ENCODE data around the gene EPB41L4B.
"Not testable (repeated sequence)": the region's sequence is repeated elsewhere in the genome, so short reads cannot be mapped to it uniquely, and the experiment has no call there.

EPB41L4B gene

GRCh38 chr9:109320742-109321448 lies at the start of gene EPB41L4B:
TSS of gene EPB41L4B (minus strand) at chr9:109321059. CDS start at chr9:109320446, 613 bp downstream.
- H3K4me3 ChIP-seq (ENCODE audit: low read length): peak within 1 kb of the TSS; percentile 55
- TF ChIP-seq, protein P1, sequence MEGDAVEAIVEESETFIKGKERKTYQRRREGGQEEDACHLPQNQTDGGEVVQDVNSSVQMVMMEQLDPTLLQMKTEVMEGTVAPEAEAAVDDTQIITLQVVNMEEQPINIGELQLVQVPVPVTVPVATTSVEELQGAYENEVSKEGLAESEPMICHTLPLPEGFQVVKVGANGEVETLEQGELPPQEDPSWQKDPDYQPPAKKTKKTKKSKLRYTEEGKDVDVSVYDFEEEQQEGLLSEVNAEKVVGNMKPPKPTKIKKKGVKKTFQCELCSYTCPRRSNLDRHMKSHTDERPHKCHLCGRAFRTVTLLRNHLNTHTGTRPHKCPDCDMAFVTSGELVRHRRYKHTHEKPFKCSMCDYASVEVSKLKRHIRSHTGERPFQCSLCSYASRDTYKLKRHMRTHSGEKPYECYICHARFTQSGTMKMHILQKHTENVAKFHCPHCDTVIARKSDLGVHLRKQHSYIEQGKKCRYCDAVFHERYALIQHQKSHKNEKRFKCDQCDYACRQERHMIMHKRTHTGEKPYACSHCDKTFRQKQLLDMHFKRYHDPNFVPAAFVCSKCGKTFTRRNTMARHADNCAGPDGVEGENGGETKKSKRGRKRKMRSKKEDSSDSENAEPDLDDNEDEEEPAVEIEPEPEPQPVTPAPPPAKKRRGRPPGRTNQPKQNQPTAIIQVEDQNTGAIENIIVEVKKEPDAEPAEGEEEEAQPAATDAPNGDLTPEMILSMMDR (conservative IDR thresholded peaks at IDR 0.05; ENCODE audit: low read depth, low read length): peak; percentile 80
- DNase-seq (ENCODE audit: low read depth): peak; percentile 52

- no peak for DNase-seq (ENCODE audit: low read depth)
- TF ChIP-seq, protein P1 (conservative IDR thresholded peaks at IDR 0.05; ENCODE audit: low read depth, low read length): no peak
- no peak overlapping the region for H3K4me3 ChIP-seq (ENCODE audit: low read length)
Measured at GRCh38 chr9:109369285-109369684, 48.4 kb upstream of the EPB41L4B start.

DNA sequence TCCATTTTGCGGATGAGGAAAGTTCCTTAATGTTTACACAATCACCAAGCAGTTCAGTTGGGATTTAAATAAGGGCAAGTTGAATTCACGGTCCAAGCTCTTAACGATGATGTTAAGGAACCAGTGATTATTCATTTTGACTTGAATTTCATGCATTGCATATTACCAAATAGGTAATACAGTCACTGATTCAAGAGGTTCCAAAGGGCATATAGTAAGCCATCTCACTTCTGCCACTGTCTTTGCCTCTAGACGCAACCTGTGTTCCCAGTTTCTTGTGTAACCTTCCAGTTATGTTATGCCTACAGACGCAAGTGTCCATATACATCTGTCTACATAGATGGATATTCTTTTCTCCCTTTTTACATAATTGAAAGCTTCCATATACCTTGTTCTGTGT lies 39.9 kb upstream of the EPB41L4B start:
- no peak overlapping the region for H3K4me3 ChIP-seq (ENCODE audit: low read length)
- DNase-seq (ENCODE audit: low read depth): no peak
- TF ChIP-seq, protein P1 (conservative IDR thresholded peaks at IDR 0.05; ENCODE audit: low read depth, low read length): no peak

DNA sequence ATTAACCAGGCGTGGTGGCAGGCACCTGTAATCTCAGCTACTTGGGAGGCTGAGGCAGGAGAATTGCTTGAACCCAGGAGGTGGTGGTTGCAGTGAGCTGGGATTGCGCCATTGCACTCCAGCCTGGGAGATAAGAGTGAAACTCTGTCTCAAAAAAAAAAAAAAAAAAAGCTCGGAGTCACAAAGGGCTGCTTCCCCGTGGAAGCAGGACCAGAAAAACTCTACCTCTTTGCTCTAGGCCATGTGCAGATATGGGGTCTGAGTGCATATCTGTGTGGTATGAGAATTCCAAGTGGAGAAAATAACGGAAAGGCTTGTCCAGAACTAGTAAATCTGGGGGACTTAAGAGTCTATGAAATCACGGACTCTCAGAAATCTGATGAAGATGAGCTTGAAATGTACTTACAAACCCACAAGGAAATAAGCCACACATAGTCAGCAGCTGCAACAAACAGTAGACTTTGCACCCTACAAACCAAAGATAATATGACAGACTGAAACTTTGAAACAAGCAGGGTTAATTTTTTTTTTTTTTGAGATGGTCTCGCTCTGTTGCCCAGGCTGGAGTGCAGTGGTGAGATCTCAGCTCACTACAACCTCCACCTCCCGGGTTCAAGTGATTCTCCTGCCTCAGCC lies 38.2 kb upstream of the EPB41L4B start:
- H3K4me3 ChIP-seq (ENCODE audit: low read length); DNase-seq (ENCODE audit: low read depth): not testable (repeated sequence)

- TF ChIP-seq, protein P1 (conservative IDR thresholded peaks at IDR 0.05; ENCODE audit: low read depth, low read length): no peak
- no peak for DNase-seq (ENCODE audit: low read depth)
Measured at GRCh38 chr9:109355564-109356297, 34.9 kb upstream of the EPB41L4B start.

DNA sequence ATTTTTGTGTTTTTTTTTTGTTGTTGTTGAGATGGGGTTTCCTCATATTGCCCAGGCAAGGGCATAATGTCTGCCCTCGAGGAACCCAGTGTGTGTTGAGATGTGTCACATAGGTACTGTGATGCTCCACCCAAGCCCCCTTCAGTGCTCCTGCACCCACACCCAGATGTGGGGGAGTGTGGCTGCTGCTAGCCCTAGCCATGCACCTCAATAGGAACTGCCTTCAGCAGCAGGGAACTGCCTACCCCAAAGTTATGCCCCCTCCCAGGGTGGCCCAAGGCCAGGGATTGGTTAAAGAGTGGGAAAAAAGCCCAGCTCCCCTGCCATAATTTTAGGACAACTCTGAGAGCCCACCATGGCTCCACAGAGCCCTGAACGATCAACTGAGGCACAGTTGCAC lies 33.3 kb upstream of the EPB41L4B start:
- DNase-seq (ENCODE audit: low read depth): no peak
- TF ChIP-seq, protein P1 (conservative IDR thresholded peaks at IDR 0.05; ENCODE audit: low read depth, low read length): no peak
- H3K4me3 ChIP-seq (ENCODE audit: low read length): no peak overlapping the region

More at GRCh38 chr9:109355564-109356297, 34.9 kb upstream of the EPB41L4B start:
- no peak overlapping the region for H3K4me3 ChIP-seq (ENCODE audit: low read length)

- DNase-seq (ENCODE audit: low read depth): no peak
- H3K4me3 ChIP-seq (ENCODE audit: low read length): no peak overlapping the region
- TF ChIP-seq, protein P1 (conservative IDR thresholded peaks at IDR 0.05; ENCODE audit: low read depth, low read length): no peak
Measured at GRCh38 chr9:109351032-109351431, 30.2 kb upstream of the EPB41L4B start.

All from retinal pigment epithelial cell (primary cell).